GM19099 (cell line): ENCODE data around the gene CPPED1.

Source experiments
- POLR2A ChIP-seq: IDR thresholded peaks from 3 replicates; pipeline ENCODE4 v1.6.1; 2011; ENCODE audit warnings: low read depth; ENCODE audit not compliant: insufficient read length; ENCODE audit errors: extremely low read depth

The CPPED1 gene

DNA sequence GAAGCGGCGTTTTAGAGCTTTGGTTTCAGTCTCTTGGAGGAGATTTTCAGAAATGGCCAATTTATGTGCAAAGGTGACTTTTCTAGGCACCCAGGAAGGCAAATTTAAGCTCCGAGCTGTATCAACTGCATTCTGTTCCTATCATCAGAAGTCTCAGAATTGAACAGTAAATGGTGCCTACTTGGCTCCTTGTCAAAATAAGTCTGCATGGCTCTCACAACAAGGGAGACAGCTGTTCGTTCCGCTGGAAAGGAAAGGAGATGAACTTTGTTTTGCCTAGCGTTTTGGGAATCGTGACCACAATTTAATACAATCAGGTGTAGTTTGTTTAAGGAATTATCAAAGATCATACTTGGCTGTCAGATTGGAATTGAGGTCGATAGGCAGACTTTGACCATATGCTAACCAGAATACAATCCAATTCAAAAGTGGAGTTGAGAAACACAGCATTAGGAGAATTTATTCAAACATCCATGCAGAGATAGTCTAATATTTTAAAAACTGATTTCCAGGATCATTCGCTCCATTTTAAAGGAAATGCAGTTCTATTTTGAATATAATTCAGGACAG lies 139.4 kb downstream of the CPPED1 start:
- no peak for TF ChIP-seq POLR2A

DNA sequence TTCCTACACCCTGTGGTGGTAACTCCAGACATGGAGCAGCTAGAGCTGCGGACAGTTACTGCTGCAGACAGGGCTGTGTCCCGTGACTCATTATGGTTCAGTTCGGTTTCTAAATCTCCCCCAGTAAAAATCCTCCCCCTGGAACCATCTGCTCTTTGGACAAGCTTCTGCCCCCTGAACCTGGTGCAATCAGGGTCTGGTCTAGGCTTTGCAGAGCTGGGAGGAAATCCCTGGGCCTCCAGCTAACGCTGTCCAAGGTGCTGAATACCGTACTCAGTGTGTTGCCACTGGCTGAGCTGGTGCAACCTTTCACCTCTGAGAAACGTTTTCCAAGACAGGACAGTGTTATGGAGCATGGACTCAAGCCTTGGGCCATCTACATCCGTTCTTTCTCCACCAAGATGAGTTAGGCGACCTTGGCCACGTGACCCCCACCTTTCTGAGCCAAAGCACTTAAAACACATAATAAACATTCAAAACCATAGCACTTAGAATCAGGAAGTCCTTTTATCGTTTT lies 142.0 kb downstream of the CPPED1 start:
- no peak for TF ChIP-seq POLR2A

DNA sequence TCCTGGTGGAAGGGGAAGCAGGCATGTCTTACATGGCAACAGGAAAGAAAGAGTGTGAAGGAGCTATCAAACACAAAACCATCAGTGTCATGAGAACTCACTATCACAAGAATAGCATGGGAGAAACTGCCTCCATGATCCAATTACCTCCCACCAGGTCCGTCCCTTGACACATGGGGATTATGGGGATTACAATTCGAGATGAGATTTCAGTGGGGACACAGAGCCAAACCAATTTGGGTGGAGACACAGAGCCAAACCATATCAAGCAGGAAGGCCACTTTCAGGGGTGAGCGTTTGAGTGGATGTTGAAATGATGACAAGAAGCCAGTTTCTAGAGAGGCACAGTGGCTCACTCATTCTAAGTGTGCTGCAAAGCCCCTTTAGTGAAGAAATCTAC lies 143.8 kb downstream of the CPPED1 start:
- TF ChIP-seq POLR2A: no peak

DNA sequence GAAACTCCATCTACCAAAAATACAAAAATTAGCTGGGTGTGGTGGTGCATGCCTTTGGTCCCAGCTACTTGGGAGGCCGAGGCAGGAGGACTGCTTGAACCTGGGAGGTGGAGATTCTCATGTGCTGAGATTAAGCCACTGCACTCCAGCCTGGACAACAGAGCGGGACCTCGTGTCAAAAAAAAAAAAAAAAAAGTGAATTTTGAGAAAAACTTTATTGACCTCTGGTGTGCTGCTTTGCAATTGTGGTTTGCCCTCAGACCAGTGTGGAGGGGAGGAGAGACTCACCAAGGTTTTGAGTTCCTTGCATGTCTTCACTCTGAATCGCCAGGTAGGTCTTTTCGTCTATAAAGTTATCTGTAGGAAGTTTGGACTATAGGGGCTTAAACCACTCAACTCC lies 145.2 kb downstream of the CPPED1 start:
- no peak for TF ChIP-seq POLR2A

DNA sequence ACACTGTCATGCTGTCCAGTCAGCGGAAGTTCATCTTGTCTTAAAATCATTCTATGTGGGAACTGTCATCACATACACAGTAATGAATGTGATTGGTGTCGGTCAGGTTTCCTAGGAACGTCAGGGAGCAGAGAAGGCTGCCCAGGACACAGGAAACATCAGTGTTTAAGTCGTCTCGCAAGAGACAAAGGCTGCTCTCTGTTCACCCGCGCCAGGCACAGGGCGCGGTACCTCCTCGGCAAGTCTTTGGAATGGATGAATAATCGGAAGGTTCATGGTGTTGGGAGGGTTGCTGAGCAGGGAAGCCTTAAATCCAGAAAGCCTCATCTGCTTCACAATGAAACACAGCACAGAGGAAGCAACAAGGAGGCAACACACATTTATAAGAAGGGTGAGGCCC lies 148.2 kb downstream of the CPPED1 start:
- no peak for TF ChIP-seq POLR2A

DNA sequence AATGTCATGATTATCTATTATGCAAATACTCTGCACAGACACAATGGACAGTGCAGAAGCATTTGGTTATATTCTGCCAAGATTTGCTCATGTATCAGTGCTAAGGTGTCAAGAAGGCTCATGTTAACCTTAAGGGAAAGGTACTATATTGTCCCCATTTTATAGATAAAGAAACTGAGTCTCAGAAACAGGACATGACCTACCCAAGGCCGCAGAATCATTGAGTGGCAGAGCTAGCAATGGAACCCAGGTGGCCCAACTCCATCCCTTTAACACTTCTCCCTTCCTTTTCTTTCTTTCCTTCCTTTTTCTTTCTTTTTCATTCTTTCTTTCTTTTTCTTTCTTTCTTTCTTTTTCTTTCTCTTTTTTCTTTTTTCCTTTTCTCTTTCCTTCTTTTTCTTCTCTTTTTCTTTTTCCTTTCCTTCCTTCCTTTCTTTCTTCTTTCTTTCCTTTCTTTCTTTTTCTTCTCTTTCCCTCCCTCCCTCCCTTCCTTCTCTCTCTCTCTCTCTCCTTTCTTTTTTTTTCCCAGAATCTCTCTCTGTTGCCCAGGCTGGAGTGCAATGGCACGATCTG lies 149.8 kb downstream of the CPPED1 start:
- TF ChIP-seq POLR2A: no peak

DNA sequence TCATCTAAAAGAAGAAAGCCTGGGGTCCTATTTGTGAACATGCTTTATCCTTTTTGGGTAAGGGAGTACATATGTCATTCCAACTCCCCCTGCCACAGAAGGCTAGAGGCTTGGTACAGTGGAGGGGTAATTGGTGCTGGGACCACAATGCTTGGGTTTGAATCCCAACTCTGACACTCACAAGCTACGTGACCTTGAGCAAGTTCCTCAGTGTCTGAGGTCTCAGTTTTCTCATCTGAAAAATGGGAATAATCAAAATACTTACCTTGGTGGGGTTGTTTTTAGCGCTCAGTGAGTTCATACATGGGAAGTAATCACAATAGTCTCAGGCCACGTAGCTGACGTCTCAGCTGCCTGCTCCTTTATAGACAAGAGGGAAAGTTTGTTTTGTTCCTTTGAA lies 150.8 kb downstream of the CPPED1 start:
- TF ChIP-seq POLR2A: no peak

DNA sequence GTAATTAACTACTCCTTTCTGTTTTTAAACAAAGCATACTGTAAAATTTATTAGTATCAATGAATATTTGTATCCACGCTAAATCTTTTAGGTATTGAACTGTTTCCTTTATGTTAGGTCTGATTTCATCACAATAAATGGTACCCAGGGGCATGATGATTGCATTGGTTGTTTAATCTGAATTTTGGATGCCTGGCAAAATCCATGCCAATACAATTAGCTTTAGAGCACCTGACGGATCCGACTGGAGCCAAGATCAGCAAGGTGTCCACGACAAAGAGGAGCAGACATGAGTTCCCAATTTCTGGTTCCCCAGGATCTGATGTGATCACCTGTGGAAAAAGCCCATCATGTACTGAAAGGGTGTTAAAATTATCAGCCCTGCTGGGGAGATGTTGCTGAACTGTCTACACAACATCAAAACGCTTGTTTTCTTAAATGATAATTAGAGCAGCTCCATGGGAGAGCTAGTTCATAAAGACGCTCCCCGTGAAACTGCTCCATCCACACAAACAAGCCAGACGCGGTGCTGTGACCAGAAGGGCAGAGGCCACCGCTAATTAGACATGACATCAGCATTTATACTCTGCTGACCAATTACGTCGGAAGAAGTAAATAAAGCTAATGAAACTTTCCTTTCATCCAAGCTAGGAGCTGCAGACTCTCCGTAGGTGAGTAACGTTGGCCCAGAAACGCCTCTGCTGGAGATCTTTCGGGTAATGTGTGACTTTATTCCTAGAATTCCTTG lies 151.7 kb downstream of the CPPED1 start:
- no peak for TF ChIP-seq POLR2A

DNA sequence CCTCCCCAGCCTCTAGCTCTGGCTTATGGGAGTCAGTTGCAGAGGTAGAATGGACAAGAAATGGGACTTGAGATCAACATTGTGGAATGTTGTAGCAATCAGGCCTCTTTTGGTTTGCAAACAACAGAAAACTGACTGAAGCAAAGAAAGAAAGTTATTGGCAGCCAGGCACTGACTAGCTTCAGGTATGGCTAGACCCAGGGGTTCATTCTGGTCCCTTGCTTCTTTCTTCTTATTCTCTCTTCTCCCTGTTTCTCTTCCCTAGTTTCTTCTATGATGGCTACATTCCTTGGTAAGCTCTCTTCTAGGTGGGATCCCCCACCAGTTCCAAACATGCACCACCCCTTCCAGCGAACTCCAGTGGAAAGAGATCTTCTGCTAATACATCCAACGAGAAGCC lies 154.3 kb downstream of the CPPED1 start:
- TF ChIP-seq POLR2A: no peak

DNA sequence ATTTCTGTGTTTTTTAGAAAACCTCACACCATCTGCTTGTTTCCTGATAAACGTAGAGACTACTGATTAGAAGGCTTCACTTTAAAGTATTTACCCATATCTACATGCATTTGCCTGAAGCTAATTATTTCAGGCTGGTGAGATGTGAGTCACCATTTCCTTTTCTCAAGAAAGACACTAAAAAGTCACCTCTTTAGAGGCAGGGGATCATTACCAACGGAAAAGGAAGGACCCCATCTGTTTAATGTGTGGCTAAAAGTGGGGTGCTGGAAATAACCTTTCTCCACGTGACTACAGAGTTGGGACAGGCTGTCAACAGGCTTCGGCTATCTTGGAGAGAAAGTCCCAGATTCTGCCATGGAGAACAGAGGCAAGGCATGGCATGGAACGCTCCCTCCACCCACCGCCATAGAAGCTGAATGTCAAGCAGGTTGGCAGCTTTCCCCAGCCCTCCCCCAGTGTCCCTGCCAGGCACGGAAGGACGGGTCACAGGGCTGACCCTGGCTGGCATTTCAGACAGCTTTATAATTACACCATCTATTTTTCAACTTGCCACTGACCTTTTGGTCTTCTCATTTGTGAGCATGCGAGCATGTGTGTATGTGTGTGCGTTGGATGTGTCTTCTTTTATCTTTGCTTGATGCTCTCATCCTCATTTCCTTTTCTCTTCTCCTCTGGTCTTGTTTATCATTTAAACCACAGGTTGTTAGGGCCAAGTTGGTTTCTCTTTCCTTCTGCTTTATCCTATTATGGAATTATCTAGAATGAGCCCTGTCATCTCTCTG lies 157.0 kb downstream of the CPPED1 start:
- no peak for TF ChIP-seq POLR2A

DNA sequence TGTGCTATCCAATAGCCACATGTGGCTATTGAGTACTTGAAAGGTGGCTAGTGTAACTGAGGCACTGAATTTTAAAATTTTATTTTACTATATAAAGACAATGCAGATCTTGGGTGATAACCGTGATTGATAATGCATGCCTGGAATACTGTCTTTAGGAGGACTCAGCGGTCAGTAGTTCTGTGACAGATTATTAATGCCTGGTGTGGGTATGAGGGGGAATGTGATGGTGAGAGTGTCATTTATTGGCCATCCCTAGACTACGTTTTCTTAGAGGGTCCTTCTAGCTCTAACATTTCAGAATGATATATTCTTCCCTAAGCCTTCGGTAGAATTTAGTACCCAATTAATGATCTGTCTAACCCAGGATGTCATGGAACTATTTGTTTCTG lies 157.6 kb downstream of the CPPED1 start:
- no peak for TF ChIP-seq POLR2A

DNA sequence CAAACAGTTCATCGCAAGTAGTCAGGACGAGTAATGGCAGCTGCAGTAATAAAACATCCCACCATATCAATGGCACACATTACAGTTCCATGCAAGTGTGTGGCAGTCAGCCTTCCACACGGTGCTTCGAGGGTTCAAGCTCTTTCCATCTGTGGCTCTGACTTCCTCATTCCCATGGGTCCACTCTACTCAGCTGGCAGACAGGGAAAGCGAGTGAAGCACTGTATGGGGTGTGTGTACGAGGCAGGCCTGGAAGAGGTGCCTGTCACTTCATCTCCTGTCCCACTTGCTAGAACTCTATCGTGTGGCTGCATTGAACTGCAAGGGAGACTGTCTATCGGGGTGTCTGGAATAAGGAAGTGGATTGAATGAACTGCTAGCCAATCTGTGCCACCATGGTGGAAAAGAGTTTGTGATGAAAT lies 160.6 kb downstream of the CPPED1 start:
- no peak for TF ChIP-seq POLR2A

DNA sequence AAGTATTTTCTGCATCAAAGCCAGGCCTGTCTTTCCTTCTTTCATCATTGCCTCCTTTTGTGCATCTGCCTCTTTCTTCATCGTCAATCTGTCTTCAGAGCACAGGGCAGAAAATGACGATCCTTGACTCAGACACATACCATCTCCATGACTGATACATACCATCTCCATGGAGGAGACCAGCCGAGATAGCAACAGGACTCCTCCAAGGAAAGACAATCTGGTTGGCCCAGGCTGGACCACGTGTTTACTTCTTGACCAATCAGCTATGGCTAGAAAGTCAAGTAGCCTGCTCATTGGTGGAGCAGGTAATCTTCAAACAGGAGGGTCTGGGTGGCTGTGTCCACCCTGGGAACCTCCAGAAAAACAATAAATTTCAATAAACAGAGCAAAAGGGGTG lies 164.6 kb downstream of the CPPED1 start:
- TF ChIP-seq POLR2A: no peak

DNA sequence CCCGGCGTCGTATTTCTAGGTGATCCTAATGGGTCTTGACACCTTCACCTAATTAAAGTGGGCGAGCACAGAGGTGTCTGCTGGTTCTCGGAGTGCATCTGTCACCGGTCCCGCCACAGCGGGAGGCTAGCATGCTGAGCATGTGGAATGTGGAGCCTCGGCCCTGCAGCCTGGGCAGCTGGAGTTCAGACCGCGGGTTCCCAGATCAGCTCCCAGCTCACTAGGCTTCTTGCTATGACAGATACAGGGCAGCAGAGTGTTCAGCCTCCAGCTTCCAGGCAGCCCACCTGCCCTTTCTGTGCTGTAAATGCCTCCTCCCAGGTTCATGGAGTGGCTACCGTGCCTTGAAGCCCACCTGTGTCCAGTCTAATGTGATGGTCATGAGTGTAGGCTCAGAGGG lies 166.7 kb downstream of the CPPED1 start:
- no peak for TF ChIP-seq POLR2A

DNA sequence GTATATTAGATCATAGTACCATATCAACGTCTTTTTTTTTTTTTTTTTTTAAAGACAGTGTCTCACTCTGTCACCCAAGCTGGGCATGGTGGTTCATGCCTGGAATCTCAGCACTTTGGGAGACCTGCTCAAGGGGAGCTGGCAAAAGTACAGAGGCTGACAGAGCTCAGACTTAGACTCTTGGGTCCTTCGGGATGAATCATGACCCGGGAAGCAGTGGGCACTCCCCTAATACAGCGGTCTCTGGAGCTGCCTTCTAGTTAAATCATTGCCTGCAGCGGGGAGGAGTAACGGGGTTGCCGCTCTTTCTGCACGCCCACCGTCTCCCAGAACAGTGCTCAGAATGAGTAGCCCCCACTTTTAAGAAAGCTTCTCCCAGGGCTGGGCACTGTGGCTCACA lies 174.4 kb downstream of the CPPED1 start:
- TF ChIP-seq POLR2A: no peak
